ENCODE data around the gene LAMA1.
"Not testable (repeated sequence)": the region's sequence is repeated elsewhere in the genome, so short reads cannot be mapped to it uniquely, and the experiment has no call there.

- TF ChIP-seq TAF1, POU2F2 (IDR thresholded peaks at IDR 0.05; ENCODE audit: low read depth, low read length): not testable (repeated sequence)
Observed at GRCh38 chr18:6938403-6938802, 179.2 kb downstream of the LAMA1 start.

Measured in GM12891 (cell line).